IMR-90 (cell line): ENCODE measurements around the gene ZNF385D.

Source experiments
- CEBPB ChIP-seq: IDR thresholded peaks from 2 replicates; pipeline ENCODE4 v1.6.1; 2012; ENCODE audit warnings: low read depth, low read length, improper control_type of control experiment
- MAFK ChIP-seq: IDR thresholded peaks from 2 replicates; pipeline ENCODE4 v1.6.1; 2012; ENCODE audit warnings: low read depth, low read length, improper control_type of control experiment
- POLR2A ChIP-seq: IDR thresholded peaks from 2 replicates; pipeline ENCODE4 v1.6.1; 2012; ENCODE audit warnings: mild to moderate bottlenecking, low read depth, low read length
- RCOR1 ChIP-seq: IDR thresholded peaks from 2 replicates; pipeline ENCODE4 v1.6.1; 2012; ENCODE audit warnings: mild to moderate bottlenecking, low read length, improper control_type of control experiment; ENCODE audit not compliant: insufficient replicate concordance
- RFX5 ChIP-seq: IDR thresholded peaks from 2 replicates; pipeline ENCODE4 v1.8.0; 2012; ENCODE audit warnings: low read depth, mild to moderate bottlenecking, low read length, moderate library complexity
- SMC3 ChIP-seq: fragments of 150-350 bp; IDR thresholded peaks from 2 replicates; pipeline ENCODE4 v1.6.1; 2016; ENCODE audit warnings: low read depth, mild to moderate bottlenecking, antibody characterized with exemption, low read length, moderate library complexity
- USF2 ChIP-seq: fragments of 150-350 bp; IDR thresholded peaks from 2 replicates; pipeline ENCODE4 v1.6.1; 2017; ENCODE audit warnings: mild to moderate bottlenecking, antibody characterized with exemption, low read length, low read depth
- TF ChIP-seq, protein P1 (sequence below): conservative IDR thresholded peaks from 2 replicates; pipeline ENCODE4 v1.5.1; 2012; ENCODE audit warnings: mild to moderate bottlenecking, low read depth, low read length, improper control_type of control experiment

- TF ChIP-seq USF2 (no peak), POLR2A (no peak), SMC3 (no peak), MAFK (no peak), RFX5 (no peak), CEBPB (no peak), RCOR1 (no peak)
- TF ChIP-seq, protein P1, sequence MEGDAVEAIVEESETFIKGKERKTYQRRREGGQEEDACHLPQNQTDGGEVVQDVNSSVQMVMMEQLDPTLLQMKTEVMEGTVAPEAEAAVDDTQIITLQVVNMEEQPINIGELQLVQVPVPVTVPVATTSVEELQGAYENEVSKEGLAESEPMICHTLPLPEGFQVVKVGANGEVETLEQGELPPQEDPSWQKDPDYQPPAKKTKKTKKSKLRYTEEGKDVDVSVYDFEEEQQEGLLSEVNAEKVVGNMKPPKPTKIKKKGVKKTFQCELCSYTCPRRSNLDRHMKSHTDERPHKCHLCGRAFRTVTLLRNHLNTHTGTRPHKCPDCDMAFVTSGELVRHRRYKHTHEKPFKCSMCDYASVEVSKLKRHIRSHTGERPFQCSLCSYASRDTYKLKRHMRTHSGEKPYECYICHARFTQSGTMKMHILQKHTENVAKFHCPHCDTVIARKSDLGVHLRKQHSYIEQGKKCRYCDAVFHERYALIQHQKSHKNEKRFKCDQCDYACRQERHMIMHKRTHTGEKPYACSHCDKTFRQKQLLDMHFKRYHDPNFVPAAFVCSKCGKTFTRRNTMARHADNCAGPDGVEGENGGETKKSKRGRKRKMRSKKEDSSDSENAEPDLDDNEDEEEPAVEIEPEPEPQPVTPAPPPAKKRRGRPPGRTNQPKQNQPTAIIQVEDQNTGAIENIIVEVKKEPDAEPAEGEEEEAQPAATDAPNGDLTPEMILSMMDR: no peak
Observed at GRCh38 chr3:21528291-21528995, 222.6 kb downstream of the ZNF385D start.
